GM18951 (cell line): ENCODE results near the gene C3orf38.
"Not testable (repeated sequence)": the region's sequence is repeated elsewhere in the genome, so short reads cannot be mapped to it uniquely, and the experiment has no call there.

Experiments used
- POLR2A ChIP-seq: IDR thresholded peaks from 4 replicates; pipeline ENCODE4 v1.6.1; 2011; ENCODE audit warnings: mild to moderate bottlenecking; ENCODE audit not compliant: insufficient read length, insufficient read depth; ENCODE audit errors: extremely low read depth
- in situ Hi-C: fragments of 300-500 bp; cut with MboI; formaldehyde crosslinking; loops from one replicate; pipeline ENCODE4 v1.12.0; 2022; ENCODE audit warnings: low sequenced_read_pairs, mixed read lengths, inconsistent platforms; ENCODE audit not compliant: unreplicated experiment

Gene C3orf38

DNA sequence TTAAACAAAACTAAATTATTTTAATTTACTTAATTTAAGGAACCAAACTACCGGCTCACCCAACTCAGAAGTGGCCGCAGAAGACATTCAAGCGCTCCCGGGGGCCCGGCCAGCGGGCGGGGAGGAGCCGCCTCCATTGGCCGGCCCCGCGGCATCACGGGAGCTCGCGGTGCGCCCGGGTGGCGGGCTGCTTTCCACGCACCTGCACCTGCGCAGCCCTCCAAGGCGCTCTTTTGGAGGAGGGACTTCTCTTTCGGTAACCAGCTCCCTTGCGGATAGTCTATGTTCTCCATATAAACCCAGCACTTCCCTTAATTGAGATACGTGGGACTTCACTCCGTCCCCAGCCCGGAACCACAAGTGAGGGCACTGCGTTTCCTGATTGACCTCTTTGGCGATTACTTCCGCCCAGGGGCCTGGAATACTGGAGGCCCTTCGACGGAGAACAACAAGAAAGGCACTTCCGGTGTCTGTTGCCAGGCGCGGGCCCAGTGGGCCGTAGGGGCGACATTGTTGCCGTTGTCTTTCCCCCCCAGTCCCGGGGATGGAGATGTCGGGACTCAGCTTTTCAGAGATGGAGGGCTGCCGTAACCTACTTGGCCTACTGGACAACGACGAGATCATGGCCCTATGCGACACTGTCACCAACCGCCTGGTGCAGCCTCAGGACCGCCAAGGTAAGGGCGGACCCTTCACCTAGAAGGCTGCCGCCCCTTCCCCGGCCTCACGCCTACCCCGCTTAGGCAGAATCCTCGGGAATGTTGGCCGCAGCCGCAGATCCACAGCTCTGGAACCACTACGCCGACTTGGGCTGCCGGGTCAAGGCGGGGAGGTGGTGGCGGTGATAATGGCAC, at the start of gene C3orf38:
Gene C3orf38, plus strand, starts transcription at position 451 of the 854 bp plus-strand sequence. Its CDS starts 94 bp downstream, at position 545.
- TF ChIP-seq POLR2A, result peak; percentile 82
- in situ Hi-C loops, result no loop called here

DNA sequence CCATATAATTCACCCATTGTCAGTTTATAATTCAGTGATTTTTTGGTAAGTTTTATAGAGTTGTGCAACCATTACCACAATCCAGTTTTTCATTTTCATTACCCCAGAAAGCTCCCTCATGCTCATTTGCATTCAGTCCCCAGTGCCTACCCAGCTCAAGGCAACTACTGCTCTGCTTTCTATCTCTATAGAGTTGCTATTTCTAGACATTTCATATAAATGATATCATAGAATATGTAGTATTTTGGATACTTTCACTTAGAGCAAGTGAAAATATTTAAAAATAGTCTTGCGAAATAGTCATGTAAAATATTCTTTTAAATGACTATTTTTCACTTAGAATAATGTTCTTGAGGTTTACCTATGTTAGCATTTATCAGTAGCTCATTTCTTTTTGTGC, 48.6 kb upstream of the C3orf38 start:
- TF ChIP-seq POLR2A, result no peak
- in situ Hi-C loops, result no loop called here

DNA sequence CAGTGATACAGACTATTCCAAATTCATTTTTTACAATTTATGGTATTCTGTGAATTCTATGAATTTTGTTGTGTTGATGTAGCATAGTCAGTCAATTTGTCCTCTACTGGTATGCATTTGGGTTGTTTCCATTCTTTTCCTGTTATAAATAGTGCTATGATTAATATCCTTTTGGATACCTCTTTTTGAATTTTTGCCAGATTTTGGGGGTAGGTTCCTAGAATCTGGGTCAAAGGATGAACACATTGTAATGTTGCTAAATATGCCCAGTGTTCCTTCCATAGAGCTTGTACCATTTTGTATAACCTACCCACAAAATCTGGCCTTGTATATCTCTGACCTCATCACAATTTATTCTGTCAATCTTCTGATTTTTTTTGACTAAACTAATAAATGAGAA, 44.4 kb upstream of the C3orf38 start:
- in situ Hi-C loops, result no loop called here
- TF ChIP-seq POLR2A, result no peak

- no peak for TF ChIP-seq POLR2A
- in situ Hi-C loops, result no loop called here
Measured at GRCh38 chr3:88112289-88112688, 37.5 kb upstream of the C3orf38 start.

- in situ Hi-C loops, result no loop called here
- no peak for TF ChIP-seq POLR2A
Measured at GRCh38 chr3:88113311-88114162, 36.2 kb upstream of the C3orf38 start.

GRCh38 chr3:88114878-88115549, 34.7 kb upstream of the C3orf38 start:
- in situ Hi-C loops, result no loop called here
- no peak for TF ChIP-seq POLR2A

DNA sequence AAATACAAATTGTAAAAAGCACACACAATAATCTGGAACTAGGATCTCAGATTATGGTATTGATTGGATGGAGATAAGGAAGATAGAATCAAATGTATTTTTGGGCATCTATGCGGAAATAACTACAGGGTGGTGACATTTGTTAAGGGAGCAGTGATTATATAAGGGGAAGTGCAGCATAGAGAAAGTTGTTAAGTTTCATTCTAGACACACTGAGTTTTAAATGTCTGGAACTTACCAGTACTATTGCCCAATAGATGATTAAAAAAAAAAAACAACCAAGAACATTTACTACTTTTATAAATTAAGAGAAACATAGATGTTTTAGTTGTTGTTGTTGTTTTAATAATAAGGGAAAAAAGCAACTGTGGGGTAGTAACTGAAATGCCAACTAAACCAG, 32.1 kb upstream of the C3orf38 start:
- in situ Hi-C loops, result no loop called here
- no peak for TF ChIP-seq POLR2A

GRCh38 chr3:88118603-88119002, 31.2 kb upstream of the C3orf38 start:
- in situ Hi-C loops, result not testable (repeated sequence)

GRCh38 chr3:88123526-88123925, 26.2 kb upstream of the C3orf38 start:
- TF ChIP-seq POLR2A, result no peak
- in situ Hi-C loops, result no loop called here

GRCh38 chr3:88131695-88132094, 18.1 kb upstream of the C3orf38 start:
- in situ Hi-C loops, result no loop called here

GRCh38 chr3:88132894-88133293, 16.9 kb upstream of the C3orf38 start:
- TF ChIP-seq POLR2A, result no peak
- in situ Hi-C loops, result no loop called here

More at GRCh38 chr3:88131695-88132094, 18.1 kb upstream of the C3orf38 start:
- TF ChIP-seq POLR2A, result no peak

DNA sequence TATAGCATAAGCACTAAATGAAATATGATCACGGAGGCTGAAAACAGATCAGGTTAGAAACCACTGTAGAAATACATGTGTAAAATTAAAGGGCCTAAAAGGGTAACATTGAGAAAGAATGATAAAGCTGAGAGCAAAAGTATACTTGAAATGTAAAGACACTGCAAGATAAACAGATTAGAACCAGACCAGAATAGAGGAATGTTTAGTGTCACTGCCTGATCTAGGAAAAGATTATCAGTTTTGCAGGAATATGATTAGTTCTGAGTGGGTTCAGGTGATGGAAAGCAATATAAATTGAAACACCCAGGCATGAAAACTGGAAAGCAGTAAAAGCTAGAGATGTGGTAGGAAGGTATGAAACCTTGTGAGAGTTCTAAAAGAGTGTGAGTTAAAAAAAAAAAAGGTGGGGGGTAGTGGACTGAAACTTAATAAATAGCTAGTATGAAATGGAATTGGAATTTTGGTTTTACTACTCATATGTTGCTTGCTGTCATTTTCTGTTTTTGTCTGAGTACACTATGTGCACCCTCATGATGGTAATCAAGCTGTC, 16.0 kb upstream of the C3orf38 start:
- no peak for TF ChIP-seq POLR2A
- in situ Hi-C loops, result no loop called here

- in situ Hi-C loops, result no loop called here
Measured at GRCh38 chr3:88137836-88138235, 11.9 kb upstream of the C3orf38 start.

More at GRCh38 chr3:88137836-88138235, 11.9 kb upstream of the C3orf38 start:
- TF ChIP-seq POLR2A, result no peak
